ENCODE results near the gene MSI2. TPM values are rescaled to one million over a fixed set of nuclear protein-coding genes. Genes with fewer than 3 reads are reported as not detected.

The MSI2 gene
- 100 to 1,000 TPM; 109 to 115 TPM for total RNA-seq

DNA sequence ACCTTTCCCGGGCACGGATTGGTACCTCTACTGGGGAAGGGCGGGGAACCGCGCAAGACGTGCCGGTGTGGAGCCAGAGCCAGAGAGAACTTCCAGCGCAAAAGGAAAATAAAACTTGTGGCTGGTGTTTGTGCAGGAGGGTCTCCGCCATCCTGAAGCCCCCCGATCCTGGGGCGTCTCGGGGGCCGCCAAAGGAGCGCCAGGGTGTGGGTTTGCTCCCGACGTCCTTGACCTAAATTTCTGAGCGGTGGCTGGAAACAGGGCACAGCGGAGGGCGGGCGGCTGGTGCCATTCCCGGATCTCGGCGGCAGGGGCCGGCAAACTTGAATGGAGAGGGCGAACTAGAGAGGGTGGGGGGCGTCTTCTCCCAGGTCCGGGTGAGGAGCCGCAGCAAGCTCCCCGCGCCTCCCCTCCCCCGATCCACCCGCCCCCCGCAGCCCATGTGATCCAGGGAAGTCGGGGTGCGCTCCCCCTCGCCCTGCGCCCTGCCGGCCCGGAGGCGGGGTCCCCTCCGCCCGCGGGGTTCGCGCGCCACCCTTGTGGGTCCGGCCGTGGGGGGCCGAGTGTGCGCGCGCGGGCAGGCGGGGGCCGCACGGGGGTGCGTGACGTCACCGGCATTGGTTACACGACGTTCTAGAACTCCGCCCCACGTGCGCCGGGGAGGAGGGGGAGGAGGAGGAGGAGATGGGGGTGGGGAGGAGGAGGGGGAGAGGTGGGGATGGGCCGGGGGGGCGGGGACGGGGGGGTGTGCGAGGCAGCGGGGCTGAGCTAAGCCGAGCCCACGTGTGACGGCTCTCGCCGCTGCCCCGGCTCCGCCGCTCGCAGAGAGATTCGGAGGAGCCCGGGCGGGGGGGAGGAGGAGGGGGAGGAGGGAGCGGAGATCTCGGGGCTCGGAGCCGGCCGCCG, at the start of gene MSI2:
MSI2 (plus strand) TSS at position 748 of the 906 bp plus-strand sequence. CDS start 220 bp downstream, outside the sequence.

Other genes starting within 250 kb of the MSI2 start
- 10 to 100 TPM; 29.9 to 34.8 TPM for gene AKAP1, start 171.3 kb upstream of the MSI2 start, total RNA-seq

All from activated naive CD4-positive, alpha-beta T cell treated with anti-CD3 and anti-CD28 coated beads, Interleukin-2, amount 10 ng/mL, durations not matched to agents 5 hours and 36 hours (primary cell).